Fibroblast of skin of scalp (primary cell): ENCODE measurements around the gene PDE4D.
"Not testable (repeated sequence)": the region's sequence is repeated elsewhere in the genome, so short reads cannot be mapped to it uniquely, and the experiment has no call there.

ENCODE experiments used
- DNase-seq: peaks from one replicate; pipeline ENCODE4 v3.0.0-alpha.2; 2013

Gene PDE4D

DNA sequence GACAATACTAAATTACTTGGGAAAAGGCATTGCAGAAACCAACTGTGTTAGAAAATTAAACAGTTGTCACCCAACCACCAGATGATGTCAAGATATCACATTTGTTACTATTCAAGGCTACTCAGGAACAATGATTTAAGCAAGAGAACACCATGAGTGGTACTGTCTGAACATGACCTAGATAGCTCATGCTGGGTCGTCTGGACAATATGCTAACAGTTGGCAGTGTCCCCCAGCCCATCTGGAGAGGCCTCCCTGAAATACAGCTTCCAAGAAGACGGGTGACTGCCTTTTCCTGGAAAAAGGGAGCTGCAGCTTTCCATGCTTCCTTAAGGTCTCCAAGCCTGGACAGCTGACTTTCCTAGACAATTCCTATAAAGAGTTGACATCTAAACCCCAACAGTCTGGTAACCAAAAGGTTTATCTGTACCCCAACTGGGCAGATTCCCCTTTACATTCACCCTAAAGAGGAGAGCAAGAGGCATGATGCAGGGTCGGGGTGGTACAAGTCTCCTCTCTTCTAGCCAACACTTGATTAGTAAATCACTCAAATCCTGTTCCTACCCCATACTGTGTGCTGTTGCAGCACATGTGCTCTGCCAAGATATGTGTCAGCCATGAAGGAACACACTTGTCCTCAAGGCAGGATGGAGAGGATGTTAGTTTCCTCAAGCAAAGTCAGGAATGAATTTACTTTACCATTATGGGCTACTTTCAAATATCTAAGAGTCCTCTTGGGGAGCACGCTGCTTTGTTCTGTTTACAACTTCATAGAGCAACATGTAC is 433.0 kb downstream of the PDE4D start:
- no peak for DNase-seq

- no peak for DNase-seq
Observed at GRCh38 chr5:59458966-59459729, 434.4 kb downstream of the PDE4D start.

DNA sequence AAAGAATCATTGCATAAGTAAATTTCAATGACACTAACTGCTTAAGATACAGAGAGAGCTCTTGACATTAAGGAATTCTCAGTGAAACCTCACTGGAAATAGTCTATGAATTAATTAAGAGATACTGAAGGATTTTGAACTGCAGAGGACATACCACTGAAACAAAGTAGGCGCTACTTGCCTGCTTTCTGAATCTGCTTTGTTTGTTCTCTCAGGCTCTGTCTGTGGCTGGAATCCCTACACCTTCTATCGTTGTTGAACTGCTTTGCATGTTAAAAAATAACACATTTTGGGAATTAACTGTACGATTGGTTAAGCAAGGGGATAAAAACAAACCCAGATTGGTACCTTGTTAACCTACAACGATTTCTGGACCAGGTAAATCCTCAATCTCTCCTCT is 435.2 kb downstream of the PDE4D start:
- no peak for DNase-seq

DNA sequence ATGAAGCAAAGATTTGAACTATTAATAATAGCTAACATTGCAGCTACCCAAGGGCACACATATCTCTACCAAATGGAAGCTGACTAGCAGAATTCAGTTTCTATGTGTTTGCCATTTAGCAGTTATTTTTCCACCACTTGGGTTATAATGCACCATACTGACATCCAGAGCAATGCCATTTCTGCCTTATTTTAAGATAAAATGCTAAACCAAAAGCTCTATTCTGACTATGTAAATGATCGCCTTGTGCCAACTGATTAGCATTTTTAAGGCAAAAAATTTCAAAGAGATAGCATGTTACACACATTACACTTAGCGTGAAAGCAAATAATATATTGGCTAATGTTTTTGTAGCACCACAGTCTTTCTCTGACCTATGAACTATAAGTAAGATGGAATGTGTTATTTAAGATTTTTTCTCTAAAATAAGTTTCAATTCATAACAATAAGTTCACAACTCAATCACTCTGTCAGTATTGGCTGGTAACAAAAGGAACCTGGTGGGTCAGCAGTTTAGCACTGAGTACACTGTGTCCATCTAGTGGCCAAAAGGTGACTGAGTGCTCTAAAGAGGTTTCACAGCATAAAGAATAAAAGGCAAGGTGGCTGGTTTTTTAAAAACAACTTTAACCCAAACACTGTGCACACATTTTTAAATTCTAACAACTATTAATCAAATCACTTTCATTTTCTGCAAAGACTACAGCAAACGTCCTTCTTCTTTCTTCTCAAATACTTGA is 443.5 kb downstream of the PDE4D start:
- DNase-seq: no peak

GRCh38 chr5:59446356-59446755 is 447.2 kb downstream of the PDE4D start:
- no peak for DNase-seq

GRCh38 chr5:59445741-59446140 is 447.8 kb downstream of the PDE4D start:
- no peak for DNase-seq

GRCh38 chr5:59439303-59439702 is 454.2 kb downstream of the PDE4D start:
- no peak for DNase-seq

GRCh38 chr5:59437176-59437575 is 456.4 kb downstream of the PDE4D start:
- no peak for DNase-seq

- no peak for DNase-seq
Observed at GRCh38 chr5:59436364-59437148, 457.0 kb downstream of the PDE4D start.

DNA sequence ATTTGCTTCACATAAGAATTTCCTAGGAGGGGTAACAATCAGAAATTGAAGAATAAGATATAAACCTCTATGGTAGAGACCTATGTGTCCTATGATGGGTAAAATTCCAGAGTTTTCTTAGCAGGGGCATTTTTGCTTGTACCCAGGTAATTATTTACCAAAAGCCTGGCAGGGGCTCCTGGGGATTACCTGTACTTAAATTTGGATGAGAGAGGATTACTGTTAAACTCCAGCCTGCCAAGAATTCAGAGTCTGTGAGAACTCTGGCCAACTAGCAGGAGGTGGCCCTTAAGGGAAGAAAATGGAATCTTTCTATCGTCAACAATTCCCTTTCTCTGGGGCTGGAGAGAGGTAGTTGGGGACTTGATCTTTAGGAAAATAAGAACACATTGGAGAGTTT is 460.4 kb downstream of the PDE4D start:
- DNase-seq: no peak

DNA sequence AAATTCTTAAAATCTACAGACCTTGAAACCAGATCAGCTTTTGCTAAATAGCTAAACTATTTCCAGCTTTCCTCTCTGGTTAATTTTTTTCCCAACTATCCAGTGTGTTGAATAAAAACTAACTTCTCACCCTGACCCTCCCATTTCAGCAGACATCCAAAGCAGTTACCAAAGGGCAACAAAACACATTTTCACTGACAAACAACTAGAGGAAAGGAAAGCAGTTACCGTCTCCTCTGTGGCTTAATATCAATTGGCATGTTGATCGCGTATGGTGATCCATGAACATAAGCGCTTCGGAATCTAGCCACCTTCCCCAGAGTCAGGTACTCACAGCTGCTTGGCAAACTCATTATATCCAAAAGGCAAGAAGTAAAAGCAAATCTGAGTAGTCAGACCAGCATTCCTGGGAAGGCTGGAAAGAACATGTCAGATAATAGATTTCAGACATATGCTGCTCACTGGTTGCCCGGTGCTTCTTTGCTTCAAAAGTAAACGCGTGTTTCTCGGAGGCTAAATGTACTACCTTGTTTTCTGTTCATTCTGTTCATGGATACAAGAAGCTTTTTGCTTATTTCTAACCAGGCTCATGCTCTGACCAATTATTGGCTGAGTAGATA is 463.4 kb downstream of the PDE4D start:
- no peak for DNase-seq

DNA sequence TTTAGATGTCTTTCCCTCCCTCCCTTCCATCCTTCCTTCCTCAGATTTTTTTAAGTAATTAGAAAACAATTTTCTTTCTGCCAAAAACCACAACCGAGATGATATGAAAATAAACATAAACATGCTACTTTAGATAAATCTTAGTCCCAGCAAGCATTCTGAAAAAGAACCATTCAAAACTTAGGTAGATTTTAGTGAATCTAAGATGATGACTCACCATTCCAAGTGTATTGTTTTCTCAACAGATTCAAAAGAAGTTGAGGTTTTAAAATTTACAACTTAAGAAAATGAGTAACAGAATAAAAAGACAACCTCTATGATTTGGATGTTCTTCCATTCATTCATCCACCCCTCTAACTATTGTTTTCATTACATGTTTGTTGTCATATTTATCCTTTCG is 465.1 kb downstream of the PDE4D start:
- no peak for DNase-seq

GRCh38 chr5:59424515-59424914 is 469.0 kb downstream of the PDE4D start:
- DNase-seq: no peak

DNA sequence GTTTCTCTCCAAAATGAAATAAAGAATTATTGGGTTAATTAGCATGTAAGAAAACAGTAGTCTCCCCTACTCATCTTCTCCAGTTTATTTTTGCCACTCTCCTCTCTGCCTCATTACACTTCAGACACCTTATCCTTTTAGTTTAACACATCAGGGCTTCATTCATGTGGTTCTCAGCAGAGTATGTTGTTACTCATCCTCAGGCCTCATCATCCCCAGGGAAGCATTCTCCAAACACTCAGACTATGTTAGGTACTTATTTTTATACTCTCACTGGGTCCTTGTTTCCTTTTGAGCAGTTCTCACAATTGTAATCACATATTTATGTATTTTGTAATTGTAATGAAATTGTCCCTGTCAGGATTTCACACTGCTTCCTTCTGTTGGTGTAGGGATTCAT is 470.5 kb downstream of the PDE4D start:
- peak; percentile 88 for DNase-seq

DNA sequence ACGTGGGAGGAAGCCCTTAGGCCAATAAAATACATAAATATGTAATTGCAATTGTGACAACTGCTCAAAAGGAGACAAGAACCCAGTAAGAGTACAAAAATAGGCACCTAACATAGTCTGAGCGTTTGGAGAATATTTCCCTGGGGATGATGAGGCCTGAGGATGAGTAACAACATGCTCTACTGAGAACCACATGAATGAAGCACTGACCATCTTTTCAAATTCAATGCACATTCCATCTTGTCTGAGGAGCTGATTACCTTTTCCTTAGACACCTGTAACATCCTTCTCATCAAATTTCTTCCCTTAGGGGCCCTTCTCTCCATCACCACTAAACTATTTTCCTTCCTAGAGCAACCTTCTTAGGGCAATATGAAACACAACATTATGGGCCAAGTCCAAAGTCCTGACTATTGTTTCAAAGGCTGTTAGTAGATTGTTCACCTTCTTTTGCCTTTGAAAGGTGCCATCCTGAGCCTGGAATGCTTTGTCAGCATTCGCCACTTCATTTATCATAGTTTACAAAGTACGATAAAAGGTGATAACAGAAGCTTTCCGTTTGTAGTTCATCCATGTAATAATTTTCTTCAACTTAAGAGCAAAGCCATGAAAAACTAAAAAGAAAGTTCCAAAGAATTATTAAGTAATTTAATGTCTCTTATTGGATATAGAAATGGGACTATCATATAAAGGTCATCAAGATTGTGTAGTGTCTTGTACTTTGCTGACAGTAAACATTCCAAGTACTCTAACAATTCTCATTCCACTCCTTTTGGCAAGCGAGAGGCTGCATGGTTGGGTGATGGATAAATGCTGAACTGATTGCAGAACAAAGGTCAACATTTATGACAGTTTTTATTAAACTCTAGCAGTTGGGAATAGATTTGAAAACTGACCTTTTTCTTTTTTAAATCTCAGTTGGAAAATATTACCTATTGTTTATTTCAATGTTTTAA is 471.3 kb downstream of the PDE4D start:
- DNase-seq: peak; percentile 36

DNA sequence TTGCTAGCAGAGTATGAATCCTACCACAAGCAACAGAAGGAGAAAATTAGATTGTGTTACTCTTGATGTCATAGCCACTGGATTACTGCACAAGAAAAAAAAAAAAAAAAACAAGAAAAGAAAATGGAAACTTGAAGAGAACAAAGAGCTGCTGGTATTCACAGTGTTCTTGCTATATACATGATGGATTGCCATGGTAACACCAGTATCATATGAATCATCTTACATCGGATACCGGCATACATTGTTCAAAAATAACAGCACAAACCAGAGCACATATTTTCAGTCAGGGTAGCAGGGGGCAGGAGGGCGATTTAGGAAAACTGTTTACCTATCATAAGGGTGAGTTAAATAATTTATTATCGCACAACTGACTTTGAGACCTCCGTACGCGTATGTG is 472.9 kb downstream of the PDE4D start:
- no peak for DNase-seq

DNA sequence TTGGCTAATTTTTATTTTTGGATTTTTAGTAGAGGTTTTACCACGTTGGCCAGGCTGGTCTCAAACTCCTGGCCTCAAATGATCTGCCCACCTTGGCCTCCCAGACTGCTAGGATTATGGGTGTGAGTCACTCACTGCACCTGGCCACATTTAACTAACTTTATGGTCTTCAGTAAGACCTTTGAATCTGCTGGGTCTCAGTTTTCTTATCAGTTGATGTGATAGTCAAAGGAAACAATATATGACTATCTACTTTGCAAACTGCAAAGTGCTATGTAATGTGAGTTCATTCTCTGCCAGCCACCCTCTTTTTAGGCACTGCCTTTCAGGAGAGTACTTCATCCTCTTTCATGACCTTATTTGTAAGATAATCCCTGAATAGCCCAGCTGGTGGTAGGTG is 474.7 kb downstream of the PDE4D start:
- DNase-seq: no peak

DNA sequence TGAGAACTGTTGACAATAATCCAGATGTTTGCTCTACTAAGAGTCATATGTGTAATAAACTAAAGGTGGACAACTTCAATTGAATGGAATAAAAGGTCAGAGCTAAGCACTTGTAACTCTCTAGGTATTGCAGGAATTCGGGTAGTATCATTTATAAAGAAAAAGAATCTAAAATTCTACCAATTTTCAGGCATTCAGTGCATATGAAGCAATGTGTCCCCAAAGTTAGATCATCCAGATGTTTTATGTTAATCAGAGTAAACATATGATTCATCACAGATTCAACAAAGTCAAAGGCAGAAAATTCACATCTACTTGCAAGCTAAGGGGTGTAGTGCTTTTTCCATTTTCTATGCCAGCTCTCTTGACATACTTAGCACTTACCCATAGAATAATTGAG is 477.1 kb downstream of the PDE4D start:
- peak; percentile 29 for DNase-seq

- no peak for DNase-seq
Observed at GRCh38 chr5:59416026-59416425, 477.5 kb downstream of the PDE4D start.

GRCh38 chr5:59412428-59412827 is 481.1 kb downstream of the PDE4D start:
- DNase-seq: no peak

DNA sequence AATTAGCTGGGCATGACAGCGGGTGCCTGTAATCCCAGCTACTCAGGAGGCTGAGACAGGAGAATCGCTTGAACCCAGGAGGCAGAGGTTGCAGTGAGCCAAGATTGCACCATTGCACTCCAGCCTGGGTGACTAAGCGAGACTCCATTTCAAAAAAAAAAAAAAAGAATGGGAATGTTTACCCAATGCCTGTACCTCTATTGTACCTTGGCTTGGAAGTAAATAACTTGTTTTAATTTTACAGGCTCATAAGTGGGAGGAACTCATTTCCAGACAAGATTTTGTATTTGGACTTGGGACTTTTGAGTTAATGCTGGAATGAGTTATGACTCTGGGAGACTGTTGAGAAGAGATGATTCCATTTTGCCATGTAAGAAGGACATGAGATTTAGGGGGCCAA is 484.5 kb downstream of the PDE4D start:
- DNase-seq: not testable (repeated sequence)
